Measurements from ENCODE around the gene BAIAP3.

DNA sequence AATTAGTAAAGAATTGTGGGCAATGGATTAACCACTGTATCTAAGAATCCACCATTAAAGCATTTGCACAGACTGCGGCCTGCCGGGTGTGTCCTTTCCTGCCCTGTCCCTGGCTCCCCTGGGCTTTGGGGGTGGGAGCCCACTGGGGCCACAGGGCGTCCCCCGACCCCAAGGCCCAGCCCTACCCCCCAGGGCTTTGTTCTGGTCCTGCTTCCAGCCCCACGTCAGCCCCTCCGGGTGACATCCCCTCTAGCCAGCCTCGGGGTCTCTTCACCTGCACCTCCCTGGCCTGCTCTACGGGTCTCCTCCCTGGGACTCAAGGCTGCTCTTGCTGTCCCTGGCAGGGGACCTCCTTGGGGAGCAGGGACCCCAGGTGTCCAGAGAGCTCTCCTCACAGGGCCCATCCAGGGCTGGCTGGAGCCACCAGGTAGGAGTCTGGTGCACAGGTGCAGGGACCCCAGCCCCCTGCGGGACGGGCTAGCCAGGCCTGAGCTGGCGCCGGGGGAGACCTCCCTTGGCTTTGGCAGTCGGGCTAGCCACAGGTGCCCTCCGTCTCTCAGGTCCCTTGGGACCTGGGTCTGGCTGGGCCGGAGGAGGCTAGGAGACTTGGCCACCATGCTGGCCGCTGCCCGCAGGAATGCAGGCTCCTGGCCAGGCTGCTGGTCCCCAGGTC, 6.4 kb upstream of the BAIAP3 start:
- TF ChIP-seq EZH2 (IDR thresholded peaks at IDR 0.05; ENCODE audit: low read depth, low read length, severe bottlenecking) (no peak), TCF12 (IDR thresholded peaks at IDR 0.05; ENCODE audit: low read depth, low read length) (no peak), SUZ12 (IDR thresholded peaks at IDR 0.05; ENCODE audit: low read length) (no peak), SRF (IDR thresholded peaks at IDR 0.05; ENCODE audit: low read depth, low read length) (no peak), BRCA1 (IDR thresholded peaks at IDR 0.05; ENCODE audit: low read depth, low read length) (no peak), HDAC6 (IDR thresholded peaks at IDR 0.05; ENCODE audit: low read depth, low read length) (no peak), JUN (IDR thresholded peaks at IDR 0.05; ENCODE audit: low read depth, low read length) (no peak), TEAD4 (IDR thresholded peaks at IDR 0.05; ENCODE audit: low read depth, low read length) (no peak)
- TF ChIP-seq, protein P1, sequence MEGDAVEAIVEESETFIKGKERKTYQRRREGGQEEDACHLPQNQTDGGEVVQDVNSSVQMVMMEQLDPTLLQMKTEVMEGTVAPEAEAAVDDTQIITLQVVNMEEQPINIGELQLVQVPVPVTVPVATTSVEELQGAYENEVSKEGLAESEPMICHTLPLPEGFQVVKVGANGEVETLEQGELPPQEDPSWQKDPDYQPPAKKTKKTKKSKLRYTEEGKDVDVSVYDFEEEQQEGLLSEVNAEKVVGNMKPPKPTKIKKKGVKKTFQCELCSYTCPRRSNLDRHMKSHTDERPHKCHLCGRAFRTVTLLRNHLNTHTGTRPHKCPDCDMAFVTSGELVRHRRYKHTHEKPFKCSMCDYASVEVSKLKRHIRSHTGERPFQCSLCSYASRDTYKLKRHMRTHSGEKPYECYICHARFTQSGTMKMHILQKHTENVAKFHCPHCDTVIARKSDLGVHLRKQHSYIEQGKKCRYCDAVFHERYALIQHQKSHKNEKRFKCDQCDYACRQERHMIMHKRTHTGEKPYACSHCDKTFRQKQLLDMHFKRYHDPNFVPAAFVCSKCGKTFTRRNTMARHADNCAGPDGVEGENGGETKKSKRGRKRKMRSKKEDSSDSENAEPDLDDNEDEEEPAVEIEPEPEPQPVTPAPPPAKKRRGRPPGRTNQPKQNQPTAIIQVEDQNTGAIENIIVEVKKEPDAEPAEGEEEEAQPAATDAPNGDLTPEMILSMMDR (IDR thresholded peaks at IDR 0.05; ENCODE audit: control extremely low read depth in 1 of 3, insufficient read depth in 1 of 3, low read depth in 1 of 3, low read length in 3 of 3): no peak
